H9 (cell line): Measurements from ENCODE around the gene TBL1X. TPM values are rescaled to one million over a fixed set of nuclear protein-coding genes. Genes with fewer than 3 reads are reported as not detected.

Source experiments
- DNase-seq: peaks from one replicate; pipeline ENCODE4 v3.0.0-alpha.2; 2017
- H2AFZ ChIP-seq: one replicate; pipeline ENCODE4 v1.6.1; 2013; ENCODE audit warnings: mild to moderate bottlenecking, low read length, control low read depth, moderate library complexity
- H2AK5ac ChIP-seq: 2 replicates; pipeline ENCODE4 v1.6.1; 2013; ENCODE audit warnings: low read length, control low read depth, mixed read lengths; ENCODE audit not compliant: insufficient read length
- H2BK120ac ChIP-seq: one replicate; pipeline ENCODE4 v1.6.1; 2013; ENCODE audit warnings: low read depth, mild to moderate bottlenecking, low read length, control low read depth, inconsistent platforms; ENCODE audit not compliant: poor library complexity, severe bottlenecking
- H2BK12ac ChIP-seq: 2 replicates; pipeline ENCODE4 v1.6.1; 2013; ENCODE audit warnings: low read length, control low read depth, mixed read lengths, low read depth; ENCODE audit not compliant: insufficient read length
- H2BK15ac ChIP-seq: 2 replicates; pipeline ENCODE4 v1.6.1; 2013; ENCODE audit warnings: low read depth, low read length, control low read depth
- H2BK20ac ChIP-seq: one replicate; pipeline ENCODE4 v1.6.1; 2013; ENCODE audit warnings: low read depth, mild to moderate bottlenecking, low read length, control low read depth, inconsistent platforms; ENCODE audit not compliant: poor library complexity, severe bottlenecking
- H2BK5ac ChIP-seq: 2 replicates; pipeline ENCODE4 v1.6.1; 2013; ENCODE audit warnings: low read length, control low read depth, mixed read lengths; ENCODE audit not compliant: insufficient read length
- H3K14ac ChIP-seq: 2 replicates; pipeline ENCODE4 v1.6.1; 2013; ENCODE audit warnings: low read length, control low read depth; ENCODE audit not compliant: insufficient read depth
- H3K18ac ChIP-seq: 2 replicates; pipeline ENCODE4 v1.6.1; 2013; ENCODE audit warnings: low read depth, mild to moderate bottlenecking, mixed read lengths, low read length, control low read depth; ENCODE audit not compliant: insufficient read length
- H3K23ac ChIP-seq: 2 replicates; pipeline ENCODE4 v1.6.1; 2013; ENCODE audit warnings: low read length, control low read depth, mixed read lengths, low read depth; ENCODE audit not compliant: insufficient read length
- H3K23me2 ChIP-seq: 2 replicates; pipeline ENCODE4 v1.6.1; 2013; ENCODE audit warnings: low read depth, mild to moderate bottlenecking, mixed read lengths, low read length, control low read depth; ENCODE audit not compliant: insufficient read length, poor library complexity, severe bottlenecking
- H3K27ac ChIP-seq: 2 replicates; pipeline ENCODE4 v1.5.1; 2013; ENCODE audit warnings: low read length, control low read depth, mixed read lengths, low read depth; ENCODE audit not compliant: insufficient read length
- H3K27me3 ChIP-seq: 2 replicates; pipeline ENCODE4 v1.6.1; 2013; ENCODE audit warnings: low read length, control low read depth, inconsistent platforms; ENCODE audit not compliant: insufficient read depth
- H3K4ac ChIP-seq: 2 replicates; pipeline ENCODE4 v1.6.1; 2013; ENCODE audit warnings: low read depth, mild to moderate bottlenecking, control low read depth, inconsistent platforms, low read length, moderate library complexity
- H3K4me1 ChIP-seq: 2 replicates; pipeline ENCODE4 v1.6.1; 2013; ENCODE audit warnings: low read length, control low read depth, inconsistent platforms; ENCODE audit not compliant: insufficient read depth
- H3K4me2 ChIP-seq: 2 replicates; pipeline ENCODE4 v1.6.1; 2013; ENCODE audit warnings: low read length, control low read depth, mixed read lengths; ENCODE audit not compliant: insufficient read length, insufficient read depth
- H3K56ac ChIP-seq: 2 replicates; pipeline ENCODE4 v1.6.1; 2013; ENCODE audit warnings: low read depth, mild to moderate bottlenecking, mixed read lengths, low read length, control low read depth; ENCODE audit not compliant: insufficient read length
- H3K79me1 ChIP-seq: 2 replicates; pipeline ENCODE4 v1.6.1; 2013; ENCODE audit warnings: low read depth, mild to moderate bottlenecking, moderate library complexity, low read length, control low read depth, inconsistent platforms; ENCODE audit not compliant: insufficient read depth, poor library complexity, severe bottlenecking
- H3K79me2 ChIP-seq: 2 replicates; pipeline ENCODE4 v1.6.1; 2013; ENCODE audit warnings: low read length, control low read depth, inconsistent platforms; ENCODE audit not compliant: insufficient read depth
- H3K9ac ChIP-seq: 2 replicates; pipeline ENCODE4 v1.6.1; 2013; ENCODE audit warnings: low read length, control low read depth, mixed read lengths; ENCODE audit not compliant: insufficient read length; ENCODE audit errors: extremely low read depth
- H3K9me3 ChIP-seq: one replicate; pipeline ENCODE4 v1.6.1; 2013; ENCODE audit warnings: low read depth, low read length, inconsistent platforms; ENCODE audit not compliant: control insufficient read depth
- H3T11ph ChIP-seq: one replicate; pipeline ENCODE4 v1.6.1; 2013; ENCODE audit warnings: mild to moderate bottlenecking, low read length, control low read depth, inconsistent platforms
- H4K20me1 ChIP-seq: one replicate; pipeline ENCODE4 v1.6.1; 2013; ENCODE audit not compliant: control insufficient read depth, insufficient read length, insufficient read depth
- H4K5ac ChIP-seq: 2 replicates; pipeline ENCODE4 v1.6.1; 2013; ENCODE audit warnings: low read depth, mild to moderate bottlenecking, mixed read lengths, low read length, control low read depth; ENCODE audit not compliant: insufficient read length
- H4K8ac ChIP-seq: replicated peaks from 2 replicates; pipeline ENCODE4 v1.6.1; 2013; ENCODE audit warnings: low read length, control low read depth, mixed read lengths, low read depth; ENCODE audit not compliant: insufficient read length
- H4K91ac ChIP-seq: 2 replicates; pipeline ENCODE4 v1.6.1; 2013; ENCODE audit warnings: low read depth, mild to moderate bottlenecking, moderate library complexity, mixed read lengths, low read length, control low read depth; ENCODE audit not compliant: insufficient read length
- H3K27ac Mint-ChIP-seq, 3 experiments: 2 replicates in 2 of 3; 3 replicates in 1 of 3; pipeline ENCODE4 v1.8.0; 2020 to 2021; ENCODE audit warnings: mixed read lengths in 3 of 3, mild to moderate bottlenecking in 1 of 3, moderate library complexity in 1 of 3
- H3K27me3 Mint-ChIP-seq: 2 replicates; pipeline ENCODE4 v1.8.0; 2021; ENCODE audit warnings: low read depth, mild to moderate bottlenecking, moderate library complexity, mixed read lengths
- H3K36me3 Mint-ChIP-seq, 3 experiments: 2 replicates in 2 of 3; 3 replicates in 1 of 3; pipeline ENCODE4 v1.8.0; 2020 to 2021; ENCODE audit warnings: low read depth in 3 of 3, mixed read lengths in 3 of 3; ENCODE audit not compliant: insufficient read depth in 1 of 3
- H3K4me1 Mint-ChIP-seq, 2 experiments: 2 replicates each; pipeline ENCODE4 v1.8.0; 2020; ENCODE audit warnings: mixed read lengths in 2 of 2
- H3K4me3 Mint-ChIP-seq, 2 experiments: 2 replicates in 1 of 2; 3 replicates in 1 of 2; pipeline ENCODE4 v1.8.0; 2020 to 2021; ENCODE audit warnings: mild to moderate bottlenecking in 2 of 2, mixed read lengths in 2 of 2, moderate library complexity in 1 of 2
- H3K9me3 Mint-ChIP-seq, 2 experiments: 2 replicates in 1 of 2; 3 replicates in 1 of 2; pipeline ENCODE4 v1.8.0; 2020; ENCODE audit warnings: mild to moderate bottlenecking in 2 of 2, mixed read lengths in 2 of 2, moderate library complexity in 1 of 2
- CTCF ChIP-seq: fragments of 200-600 bp; sonication (generic); conservative IDR thresholded peaks from 3 replicates; pipeline ENCODE4 v1.8.0; 2021; ENCODE audit warnings: antibody characterized with exemption, mild to moderate bottlenecking
- WGBS: extraction: QIAGEN DNeasy Blood & Tissue Kit; methylation state at CpG from one replicate; pipeline ENCODE4 v1.1.7; 2013; ENCODE audit warnings: missing lambda C conversion rate, low lambda C conversion rate, mixed read lengths; ENCODE audit not compliant: insufficient read length; ENCODE audit errors: extremely low coverage; 5-methylcytosine and 5-hydroxymethylcytosine counted together
- total RNA-seq: library from RNA; stranded (reverse); gene quantifications from 2 replicates; pipeline ENCODE4 v1.2.1, GENCODE V29; 2021

Gene TBL1X
- total RNA-seq, 1 experiment from 2014 or later: 24.1 TPM

DNA sequence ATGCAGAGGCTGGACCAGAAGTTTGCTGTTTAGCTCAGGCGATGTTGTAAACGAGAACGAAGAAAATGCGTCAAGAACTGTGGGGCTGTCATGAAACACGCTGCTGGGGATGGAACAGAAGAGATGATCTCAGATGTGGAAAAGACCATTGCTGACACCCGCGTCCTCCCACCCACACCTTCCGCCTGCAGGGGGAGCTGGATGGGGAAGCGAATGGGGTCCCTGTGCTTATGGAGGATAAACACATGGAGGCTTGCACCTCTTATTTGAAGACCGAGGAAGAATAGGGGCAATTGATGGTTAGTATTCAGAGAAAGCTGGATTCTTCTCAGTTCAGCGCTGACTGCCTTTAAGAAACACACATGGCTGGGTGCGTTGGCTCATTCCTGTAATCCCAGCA, 236.9 kb downstream of the TBL1X start:
- no peak overlapping the region for H2AFZ ChIP-seq
- Mint-ChIP-seq H3K4me3 (no peak overlapping the region), H3K4me1 (no peaks in the 10 kb centered on the region), H3K9me3 (peaks cover 9 to 53% of the 10 kb centered on the region in 2 experiments), H3K27ac (no peak overlapping the region), H3K27me3 (peaks cover 3% of the 10 kb centered on the region; the same call in 1 of the 2 replicates), H3K36me3 (peaks cover 46 to 60% (median 47%) of the 10 kb centered on the region in 3 experiments)
- no peak overlapping the region for H3K9ac ChIP-seq
- no peaks in the 10 kb centered on the region for H3K23me2 ChIP-seq
- H3K27me3 ChIP-seq: no peaks in the 10 kb centered on the region
- no peak overlapping the region for H4K5ac ChIP-seq
- no peak overlapping the region for H4K91ac ChIP-seq
- H4K8ac ChIP-seq: no peak overlapping the region
- H3K4me1 ChIP-seq: no peaks in the 10 kb centered on the region
- no peak overlapping the region for H2BK12ac ChIP-seq
- WGBS: no CpG with 5 or more reads among the region's 12 CpGs
- no peaks in the 10 kb centered on the region for H3K79me2 ChIP-seq
- no peaks in the 10 kb centered on the region for H3K9me3 ChIP-seq
- H3K4ac ChIP-seq: no peak overlapping the region
- H3K27ac ChIP-seq: no peak overlapping the region
- no peak for DNase-seq
- H2BK120ac ChIP-seq: no peak overlapping the region
- no peak overlapping the region for H3K56ac ChIP-seq
- H2AK5ac ChIP-seq: no peak overlapping the region
- no peak overlapping the region for H2BK5ac ChIP-seq
- no peaks in the 10 kb centered on the region for H3K79me1 ChIP-seq
- no peak overlapping the region for H2BK20ac ChIP-seq
- no peak overlapping the region for H3T11ph ChIP-seq
- H3K14ac ChIP-seq: no peak overlapping the region
- TF ChIP-seq CTCF: peak; percentile 31; the same call in 1 of the 3 replicates
- no peaks in the 10 kb centered on the region for H4K20me1 ChIP-seq
- no peak overlapping the region for H3K4me2 ChIP-seq
- no peak overlapping the region for H3K18ac ChIP-seq
- no peak overlapping the region for H3K23ac ChIP-seq
- no peak overlapping the region for H2BK15ac ChIP-seq
